ENCODE measurements around the gene KCNMA1. TPM values are rescaled to one million over a fixed set of nuclear protein-coding genes. Genes with fewer than 3 reads are reported as not detected.

KCNMA1 gene
- total and polyA plus RNA-seq, 9 of the 15 experiments (the other 6 are each of a cell fraction or from before 2014, with no cell fraction given) = 0.01 to 0.95 (median 0.15) TPM; not detected in 4

GRCh38 chr10:77686096-77686495, 48.5 kb upstream of the KCNMA1 start:
- no peaks in the 10 kb centered on the region for H3K36me3 ChIP-seq (ENCODE audit: control insufficient read depth, insufficient read depth, low read length)
- H3K4me3 ChIP-seq = no peak overlapping the region
- no peak overlapping the region for H3K4me2 ChIP-seq (ENCODE audit: insufficient read depth, low read length)
- DNase-seq (ENCODE audit: extremely low read depth in 1 of 4, low spot score in 3 of 4) = no peak
- ATAC-seq = no peak
- CTCF ChIA-PET (ENCODE audit: low intra/inter-chr PET ratio) = no interaction called here
- in situ Hi-C loops (cut with MboI) (no loop called here), intact Hi-C loops (cut with micrococcal nuclease) (no loop called here)
- FAIRE-seq = no peak
- H2AFZ ChIP-seq (ENCODE audit: low read depth, low read length) = no peak overlapping the region
- H3K4me1 ChIP-seq (replicated peaks in 1 of 2; ENCODE audit: control insufficient read depth in 2 of 2, insufficient read depth in 2 of 2, low read length in 2 of 2) = no peaks in the 10 kb centered on the region
- H4K20me1 ChIP-seq (replicated peaks; ENCODE audit: control insufficient read depth, insufficient read depth, low read length) = no peaks in the 10 kb centered on the region
- WGBS (ENCODE audit: insufficient coverage, low coverage, missing lambda C conversion rate) = 0% methylated on average over 3 of the region's 3 CpGs
- no peak overlapping the region for H3K9ac ChIP-seq (ENCODE audit: insufficient read depth in 1 of 2, low read depth in 2 of 2, low read length in 2 of 2)
- H3K27me3 ChIP-seq (ENCODE audit: control insufficient read depth in 2 of 2, insufficient read depth in 2 of 2, low read length in 2 of 2) = peaks cover 25 to 36% of the 10 kb centered on the region in 2 experiments
- POLR2A ChIA-PET = interaction anchor here (0.6 kb wide), 1 partner anchor 621 kb away, joined by 3 read pairs; no protein-coding TSS in a partner anchor
- H3K27ac ChIP-seq (ENCODE audit: extremely low read depth, low read depth, low read length) = no peak overlapping the region
- H3K79me2 ChIP-seq (ENCODE audit: control insufficient read depth, insufficient read depth, low read length) = no peaks in the 10 kb centered on the region
- H3K9me1 ChIP-seq (ENCODE audit: control insufficient read depth, insufficient read depth, low read length) = no peaks in the 10 kb centered on the region
- no TSS peak for BruUV-seq (replicated peaks)
- H3K9me3 ChIP-seq (replicated peaks; ENCODE audit: control insufficient read depth, insufficient read depth, low read depth, low read length) = no peaks in the 10 kb centered on the region
- no peak for TF ChIP-seq KAT8 (IDR thresholded peaks at IDR 0.05; ENCODE audit: low read depth)
- TF ChIP-seq ZHX1 (conservative IDR thresholded peaks at IDR 0.05; ENCODE audit: low read length) = no peak
- TF ChIP-seq POLR2AphosphoS2 (IDR thresholded peaks at IDR 0.05; ENCODE audit: low read length) = no peak
- TF ChIP-seq KDM1A (IDR thresholded peaks at IDR 0.05) = no peak
- no peak for TF ChIP-seq TAL1 (IDR thresholded peaks at IDR 0.05)
- no peak for TF ChIP-seq PHF20 (IDR thresholded peaks at IDR 0.05; ENCODE audit: partially characterized antibody)
- TF ChIP-seq AFF1 (IDR thresholded peaks at IDR 0.05; ENCODE audit: low read depth in 1 of 2, partially characterized antibody in 2 of 2) = no peak
- TF ChIP-seq ZNF586 (CRISPR knock-in tag; conservative IDR thresholded peaks at IDR 0.05) = no peak
- TF ChIP-seq JUNB (CRISPR knock-in tag; conservative IDR thresholded peaks at IDR 0.05) = no peak
- TF ChIP-seq ETS1 (conservative IDR thresholded peaks at IDR 0.05; ENCODE audit: control insufficient read depth, low read depth, low read length) = no peak
- no peak for TF ChIP-seq UBTF (IDR thresholded peaks at IDR 0.05; ENCODE audit: borderline replicate concordance in 1 of 2, low read depth in 2 of 2, low read length in 2 of 2)
- TF ChIP-seq RBM39 (optimal IDR thresholded peaks at IDR 0.05; ENCODE audit: low read depth, low read length) = no peak
- TF ChIP-seq RAD51 (IDR thresholded peaks at IDR 0.05; ENCODE audit: borderline replicate concordance, low read depth) = no peak
